Cardiac fibroblast (primary cell): ENCODE measurements around the gene MOCS2.

Experiments
- DNase-seq, 2 donors: peaks; one replicate each; pipeline versions ENCODE4 v3.0.0 to v3.0.0-alpha.2; 2010; ENCODE audit warnings: low read depth in 2 of 2
- H3K4me3 ChIP-seq, 2 donors: replicated peaks in 1 of 2; 1 replicate in 1 of 2; 2 replicates in 1 of 2; pipeline ENCODE4 v1.5.1; 2011; ENCODE audit warnings: low read depth in 2 of 2, low read length in 2 of 2, mild to moderate bottlenecking in 2 of 2, moderate library complexity in 1 of 2
- CTCF ChIP-seq: IDR thresholded peaks from one replicate; pipeline ENCODE4 v1.5.1; 2011; ENCODE audit warnings: low read depth, mild to moderate bottlenecking, low read length, inconsistent platforms

The MOCS2 gene

GRCh38 chr5:53071738-53072137, 37.8 kb downstream of the MOCS2 start:
- TF ChIP-seq CTCF = no peak
- peak; percentile 21 to 36 for DNase-seq
- H3K4me3 ChIP-seq = no peak overlapping the region

- no peak for TF ChIP-seq CTCF
- H3K4me3 ChIP-seq = no peak overlapping the region
- peak in 1 of 2 donors; percentile 11 for DNase-seq
These were observed 38.3 kb downstream of the MOCS2 start for GRCh38 chr5:53071298-53071697.

- peak; percentile 66 to 93 for DNase-seq
- TF ChIP-seq CTCF = no peak
These were observed 39.9 kb downstream of the MOCS2 start for GRCh38 chr5:53069626-53070025.

DNA sequence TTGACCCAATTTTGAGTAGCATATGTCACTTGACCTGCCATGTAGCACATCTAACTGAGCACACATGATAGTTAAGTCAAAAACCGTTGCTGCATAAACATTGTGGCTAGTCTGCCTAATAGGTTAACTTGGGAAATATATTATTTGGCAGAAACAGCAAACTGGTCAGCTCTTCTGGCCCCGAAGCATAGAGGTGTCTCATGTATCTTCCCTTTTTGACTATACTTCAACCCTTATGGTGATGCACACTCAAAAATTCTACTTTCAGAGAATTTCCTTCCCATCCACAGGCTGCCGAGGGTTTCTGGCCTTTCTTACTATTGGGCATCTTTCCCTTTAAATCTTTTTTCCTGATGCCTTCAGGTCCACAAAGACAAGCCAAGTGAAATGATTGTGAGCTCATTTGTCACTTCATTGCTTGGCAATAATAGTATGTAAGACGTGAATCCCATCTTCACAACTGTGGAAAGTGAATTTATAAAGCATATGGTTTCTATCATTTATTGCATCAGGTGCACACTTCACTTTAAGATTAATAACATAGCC, 41.2 kb downstream of the MOCS2 start:
- DNase-seq = no peak
- TF ChIP-seq CTCF = no peak
- no peak overlapping the region for H3K4me3 ChIP-seq

More at GRCh38 chr5:53069626-53070025, 39.9 kb downstream of the MOCS2 start:
- no peak overlapping the region for H3K4me3 ChIP-seq

GRCh38 chr5:53067641-53068040, 41.9 kb downstream of the MOCS2 start:
- peak; percentile 13 to 57 for DNase-seq
- no peak overlapping the region for H3K4me3 ChIP-seq
- no peak for TF ChIP-seq CTCF

GRCh38 chr5:53066088-53066487, 43.5 kb downstream of the MOCS2 start:
- H3K4me3 ChIP-seq = no peak overlapping the region
- DNase-seq = no peak
- TF ChIP-seq CTCF = no peak

DNA sequence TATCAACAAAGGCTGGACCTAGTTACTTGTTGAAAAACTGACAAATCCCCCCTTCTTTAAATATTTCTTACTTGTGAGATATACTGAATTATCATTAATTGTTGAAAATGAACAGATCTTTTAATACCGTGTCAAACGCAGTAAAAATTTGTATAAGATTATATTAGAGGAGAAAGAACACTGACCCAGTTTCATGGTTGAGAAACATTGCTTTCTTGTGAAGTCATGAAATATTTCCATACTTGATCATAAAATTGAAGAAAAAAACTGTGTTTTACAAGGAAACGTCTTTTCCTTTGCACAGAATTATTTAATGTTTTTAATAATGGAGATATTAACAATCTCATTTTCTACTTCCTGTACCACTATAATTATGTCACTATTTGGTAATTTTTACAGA, 45.8 kb downstream of the MOCS2 start:
- DNase-seq = peak in 1 of 2 donors; percentile 50
- no peak overlapping the region for H3K4me3 ChIP-seq
- no peak for TF ChIP-seq CTCF
